HEK293 (cell line): ENCODE results near the gene TUBD1.

Source experiments
- CTCF ChIA-PET: fragments of 350-600 bp; formaldehyde crosslinking; extraction: SDS; loops from one replicate; lab custom pipeline; 2021; ENCODE audit warnings: antibody characterized with exemption; lab: Yijun Ruan, JAX
- POLR2A ChIA-PET: fragments of 300-600 bp; formaldehyde crosslinking; extraction: SDS; loops from one replicate; lab custom pipeline; 2020; ENCODE audit warnings: antibody characterized with exemption, inconsistent platforms; lab: Yijun Ruan, JAX
- H3K27ac ChIP-seq: fragments of 200-500 bp; sonication (Bioruptor generic); 2 replicates; pipeline ENCODE4 v1.5.1; 2014; ENCODE audit warnings: low read depth, low read length, control low read depth, inconsistent platforms; ENCODE audit errors: extremely low read depth
- H3K36me3 ChIP-seq, 2 experiments: fragments of 200-500 bp in 1 of 2; sonication (Bioruptor generic) in 1 of 2; 1 replicate in 1 of 2; 2 replicates in 1 of 2; pipeline ENCODE4 v1.5.1; 2014 to 2017; ENCODE audit warnings: inconsistent platforms in 2 of 2, low read length in 2 of 2; ENCODE audit not compliant: control insufficient read depth in 2 of 2, insufficient read depth in 1 of 2
- H3K4me1 ChIP-seq: fragments of 200-500 bp; sonication (Bioruptor generic); 2 replicates; pipeline ENCODE4 v1.5.1; 2014; ENCODE audit warnings: mild to moderate bottlenecking, low read length, inconsistent platforms; ENCODE audit not compliant: control insufficient read depth, insufficient read depth
- H3K4me3 ChIP-seq: 2 replicates; pipeline ENCODE4 v1.5.1; 2011; ENCODE audit warnings: low read depth, mild to moderate bottlenecking, control low read depth, low read length, moderate library complexity
- H3K9me3 ChIP-seq: fragments of 200-500 bp; sonication (Bioruptor generic); 2 replicates; pipeline ENCODE4 v1.5.1; 2014; ENCODE audit warnings: low read depth, low read length, inconsistent platforms; ENCODE audit not compliant: control insufficient read depth, insufficient read depth
- GLI4 ChIP-seq: fragments of 450-650 bp; formaldehyde crosslinking; IDR thresholded peaks from 2 replicates; pipeline ENCODE4 v1.5.1; 2016; ENCODE audit warnings: missing biosample characterization, missing genetic modification characterization
- GLIS2 ChIP-seq: fragments of 450-650 bp; formaldehyde crosslinking; IDR thresholded peaks from 2 replicates; pipeline ENCODE4 v1.5.1; 2016; ENCODE audit warnings: missing biosample characterization, missing genetic modification characterization
- PRDM1 ChIP-seq: fragments of 450-650 bp; formaldehyde crosslinking; IDR thresholded peaks from 2 replicates; pipeline ENCODE4; 2016; ENCODE audit warnings: missing biosample characterization, missing genetic modification characterization
- SP7 ChIP-seq: fragments of 450-650 bp; formaldehyde crosslinking; IDR thresholded peaks from 2 replicates; pipeline ENCODE4 v1.5.1; 2016; ENCODE audit warnings: missing biosample characterization, missing genetic modification characterization
- ZNF114 ChIP-seq: fragments of 450-650 bp; formaldehyde crosslinking; IDR thresholded peaks from 2 replicates; pipeline ENCODE4 v1.5.0; 2017; ENCODE audit warnings: missing biosample characterization, missing genetic modification characterization
- ZNF121 ChIP-seq: fragments of 450-650 bp; formaldehyde crosslinking; IDR thresholded peaks from 2 replicates; pipeline ENCODE4 v1.5.1; 2016; ENCODE audit warnings: missing biosample characterization, missing genetic modification characterization
- ZNF354C ChIP-seq: fragments of 450-650 bp; formaldehyde crosslinking; IDR thresholded peaks from 2 replicates; pipeline ENCODE4 v1.5.1; 2016; ENCODE audit warnings: missing biosample characterization, missing genetic modification characterization, low read depth, borderline replicate concordance
- ZNF529 ChIP-seq: fragments of 450-650 bp; formaldehyde crosslinking; IDR thresholded peaks from 2 replicates; pipeline ENCODE4 v1.5.1; 2017; ENCODE audit warnings: missing genetic modification characterization, missing biosample characterization; ENCODE audit not compliant: insufficient replicate concordance
- ZNF843 ChIP-seq: fragments of 450-650 bp; formaldehyde crosslinking; IDR thresholded peaks from 2 replicates; pipeline ENCODE4 v1.5.1; 2016; ENCODE audit warnings: missing biosample characterization, missing genetic modification characterization
- TF ChIP-seq, protein P1 (sequence below): fragments of 450-650 bp; formaldehyde crosslinking; IDR thresholded peaks from 2 replicates; pipeline ENCODE4 v1.5.1; 2017; ENCODE audit warnings: missing biosample characterization, mild to moderate bottlenecking, missing genetic modification characterization, moderate library complexity
- TF ChIP-seq, protein P2 (sequence below): fragments of 450-650 bp; formaldehyde crosslinking; IDR thresholded peaks from 2 replicates; pipeline ENCODE4 v1.5.1; 2017; ENCODE audit warnings: missing biosample characterization, missing genetic modification characterization
- TF ChIP-seq, protein P3 (sequence below): fragments of 450-650 bp; formaldehyde crosslinking; IDR thresholded peaks from 2 replicates; pipeline ENCODE4 v1.5.1; 2016; ENCODE audit warnings: missing biosample characterization, missing genetic modification characterization

The TUBD1 gene

DNA sequence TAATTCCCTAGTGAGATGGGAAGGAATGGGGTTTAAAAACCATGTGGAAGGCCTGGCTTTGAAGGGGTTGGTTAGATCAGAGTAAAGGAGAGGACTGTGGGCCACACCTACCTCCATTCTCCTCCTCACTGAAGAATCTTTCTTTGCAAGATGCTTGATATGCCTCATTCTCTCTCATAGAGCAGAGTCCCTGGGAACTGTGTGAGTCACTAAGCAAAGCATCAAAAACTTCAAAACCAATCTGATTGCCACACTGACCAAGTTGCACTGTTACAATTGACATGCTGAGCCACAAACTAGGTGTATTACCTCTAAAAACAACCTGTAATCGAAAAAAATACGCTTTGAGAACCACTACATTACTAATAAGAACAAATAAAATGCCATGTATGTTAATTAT lies 2.0 kb downstream of the TUBD1 start:
- Histone ChIP-seq H3K4me3 (no peak overlapping the region), H3K36me3 (peaks cover 36 to 50% of the 10 kb centered on the region in 2 experiments), H3K4me1 (peaks cover 16% of the 10 kb centered on the region), H3K9me3 (no peaks in the 10 kb centered on the region), H3K27ac (no peak overlapping the region)
- TF ChIP-seq PRDM1 (tag by site-specific recombination), result 0 out of 2 replicates have a peak, but pooled peaks have one; percentile 25
- no peak for TF ChIP-seq SP7 (tag by site-specific recombination)
- CTCF ChIA-PET, result interaction anchor here (1.3 to 1.5 kb wide), 2 partner anchors 10 to 146 kb away, joined by 3 to 4 read pairs; no protein-coding TSS in a partner anchor
- POLR2A ChIA-PET, result no interaction called here

DNA sequence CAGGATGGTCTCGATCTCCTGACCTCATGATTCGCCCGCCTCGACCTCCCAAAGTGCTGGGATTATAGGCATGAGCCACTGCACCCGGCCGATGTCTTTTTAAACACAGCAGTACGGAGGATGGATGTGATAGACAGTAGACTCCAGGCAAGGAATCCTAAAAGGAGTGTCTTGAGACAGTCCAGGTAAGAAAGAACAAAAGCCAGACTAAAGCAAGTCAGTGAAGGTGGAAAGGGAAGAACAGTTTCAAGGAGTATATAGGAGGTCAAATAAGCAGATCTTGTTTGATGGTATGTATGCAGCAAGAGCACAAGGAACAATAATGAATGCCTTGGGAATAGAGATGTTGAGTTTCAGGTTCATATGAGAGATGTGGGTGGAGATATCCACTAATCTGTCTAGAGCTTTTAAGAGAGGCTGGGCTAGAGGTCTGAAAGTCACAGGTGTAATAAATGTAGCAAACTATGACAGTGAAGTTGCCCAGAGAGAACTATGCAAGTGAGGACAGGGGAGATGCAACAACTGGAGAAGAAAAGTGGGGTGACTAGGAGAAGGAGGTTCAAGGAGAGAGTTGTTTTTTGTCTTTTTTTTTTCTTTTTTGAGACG lies 4.5 kb downstream of the TUBD1 start:
- Histone ChIP-seq H3K4me1 (peaks cover 7% of the 10 kb centered on the region; the same call in 1 of the 2 replicates), H3K4me3 (no peak overlapping the region), H3K36me3 (peaks cover 58 to 59% of the 10 kb centered on the region in 2 experiments), H3K27ac (no peak overlapping the region), H3K9me3 (no peaks in the 10 kb centered on the region)
- ChIA-PET POLR2A (no interaction called here), CTCF (interaction anchor here (0.7 to 1.6 kb wide), 2 partner anchors 17 to 134 kb away, joined by 3 to 4 read pairs; no protein-coding TSS in a partner anchor)
- 0 out of 2 replicates have a peak, but pooled peaks have one; percentile 9 for TF ChIP-seq PRDM1 (tag by site-specific recombination)
- TF ChIP-seq ZNF843 (tag by site-specific recombination), result no peak

DNA sequence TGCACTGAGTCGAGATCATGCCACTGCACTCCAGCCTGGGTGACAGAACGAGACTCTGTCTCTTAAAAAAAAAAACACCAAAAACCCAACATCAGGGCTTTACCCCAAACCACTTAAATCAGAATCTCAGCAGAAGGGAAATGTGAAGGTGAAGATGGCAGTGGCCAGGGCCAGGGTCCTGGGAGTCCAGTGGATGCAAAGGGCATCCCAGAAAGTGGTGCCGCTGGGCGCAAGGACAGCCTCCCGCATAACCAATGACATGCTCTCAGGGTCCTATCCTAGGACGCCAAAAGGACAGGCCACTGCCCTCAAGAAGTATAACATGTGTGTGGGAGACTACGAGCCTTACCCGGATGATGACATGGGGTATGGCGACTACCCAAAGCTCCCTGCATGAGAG lies 7.9 kb downstream of the TUBD1 start:
- Histone ChIP-seq H3K9me3 (no peaks in the 10 kb centered on the region), H3K4me1 (no peaks in the 10 kb centered on the region), H3K36me3 (peaks cover 69 to 76% of the 10 kb centered on the region in 2 experiments), H3K27ac (no peak overlapping the region), H3K4me3 (no peak overlapping the region)
- ChIA-PET CTCF (no interaction called here), POLR2A (no interaction called here)
- no peak for TF ChIP-seq GLIS2 (tag by site-specific recombination)

DNA sequence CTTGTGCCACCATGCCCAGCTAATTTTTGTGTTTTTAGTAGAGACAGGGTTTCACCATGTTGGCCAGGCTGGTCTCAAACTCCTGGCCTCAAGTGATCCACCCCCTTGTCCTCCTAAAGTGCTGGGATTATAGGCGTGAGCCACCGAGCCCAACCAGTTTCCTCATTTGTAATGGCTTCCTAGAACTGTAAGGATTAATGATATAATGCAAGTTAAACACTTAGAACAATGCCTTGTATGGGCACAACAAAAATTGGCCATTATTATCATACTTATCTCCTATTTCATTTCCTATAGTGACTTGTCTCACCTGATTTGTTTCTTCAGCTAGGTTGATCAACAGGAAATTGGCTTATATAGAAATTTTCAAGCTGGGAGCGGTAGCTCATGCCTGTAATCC lies 14.1 kb downstream of the TUBD1 start:
- no peak overlapping the region for H3K4me3 ChIP-seq
- H3K27ac ChIP-seq, result no peak overlapping the region
- ChIA-PET CTCF (interaction anchor here (0.6 to 1.0 kb wide), 2 partner anchors 45 to 125 kb away, joined by 3 to 4 read pairs; no protein-coding TSS in a partner anchor), POLR2A (no interaction called here)
- no peaks in the 10 kb centered on the region for H3K9me3 ChIP-seq
- H3K36me3 ChIP-seq, result peaks cover 74 to 76% of the 10 kb centered on the region in 2 experiments
- H3K4me1 ChIP-seq, result no peaks in the 10 kb centered on the region
- TF ChIP-seq ZNF354C (tag by site-specific recombination) (no peak), GLI4 (tag by site-specific recombination) (no peak), ZNF529 (tag by site-specific recombination) (no peak)
- TF ChIP-seq, protein P1, sequence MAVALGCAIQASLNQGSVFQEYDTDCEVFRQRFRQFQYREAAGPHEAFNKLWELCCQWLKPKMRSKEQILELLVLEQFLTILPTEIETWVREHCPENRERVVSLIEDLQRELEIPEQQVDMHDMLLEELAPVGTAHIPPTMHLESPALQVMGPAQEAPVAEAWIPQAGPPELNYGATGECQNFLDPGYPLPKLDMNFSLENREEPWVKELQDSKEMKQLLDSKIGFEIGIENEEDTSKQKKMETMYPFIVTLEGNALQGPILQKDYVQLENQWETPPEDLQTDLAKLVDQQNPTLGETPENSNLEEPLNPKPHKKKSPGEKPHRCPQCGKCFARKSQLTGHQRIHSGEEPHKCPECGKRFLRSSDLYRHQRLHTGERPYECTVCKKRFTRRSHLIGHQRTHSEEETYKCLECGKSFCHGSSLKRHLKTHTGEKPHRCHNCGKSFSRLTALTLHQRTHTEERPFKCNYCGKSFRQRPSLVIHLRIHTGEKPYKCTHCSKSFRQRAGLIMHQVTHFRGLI, result peak; percentile 81
- TF ChIP-seq, protein P2, sequence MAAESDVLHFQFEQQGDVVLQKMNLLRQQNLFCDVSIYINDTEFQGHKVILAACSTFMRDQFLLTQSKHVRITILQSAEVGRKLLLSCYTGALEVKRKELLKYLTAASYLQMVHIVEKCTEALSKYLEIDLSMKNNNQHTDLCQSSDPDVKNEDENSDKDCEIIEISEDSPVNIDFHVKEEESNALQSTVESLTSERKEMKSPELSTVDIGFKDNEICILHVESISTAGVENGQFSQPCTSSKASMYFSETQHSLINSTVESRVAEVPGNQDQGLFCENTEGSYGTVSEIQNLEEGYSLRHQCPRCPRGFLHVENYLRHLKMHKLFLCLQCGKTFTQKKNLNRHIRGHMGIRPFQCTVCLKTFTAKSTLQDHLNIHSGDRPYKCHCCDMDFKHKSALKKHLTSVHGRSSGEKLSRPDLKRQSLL (tag by site-specific recombination), result no peak

DNA sequence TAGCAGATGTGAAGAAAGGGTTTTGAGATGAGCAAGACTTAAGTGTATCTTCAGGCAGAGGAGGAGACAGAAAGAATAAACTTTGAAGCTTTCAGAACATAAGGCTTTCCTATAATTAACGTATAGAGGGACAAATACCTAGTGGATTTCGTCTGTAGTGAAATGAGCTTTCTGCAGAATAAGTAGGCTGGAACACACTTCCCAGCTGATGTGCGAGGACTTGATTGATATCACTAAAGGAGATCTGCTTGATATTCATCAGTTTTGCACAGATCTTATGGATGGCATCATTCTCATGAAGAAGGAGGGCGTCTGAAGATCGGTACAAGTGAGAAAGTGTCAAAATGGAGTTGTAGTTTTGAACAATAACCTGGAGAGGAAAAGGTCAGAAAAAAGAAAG lies 14.8 kb downstream of the TUBD1 start:
- H3K4me3 ChIP-seq, result no peak overlapping the region
- TF ChIP-seq, protein P3, sequence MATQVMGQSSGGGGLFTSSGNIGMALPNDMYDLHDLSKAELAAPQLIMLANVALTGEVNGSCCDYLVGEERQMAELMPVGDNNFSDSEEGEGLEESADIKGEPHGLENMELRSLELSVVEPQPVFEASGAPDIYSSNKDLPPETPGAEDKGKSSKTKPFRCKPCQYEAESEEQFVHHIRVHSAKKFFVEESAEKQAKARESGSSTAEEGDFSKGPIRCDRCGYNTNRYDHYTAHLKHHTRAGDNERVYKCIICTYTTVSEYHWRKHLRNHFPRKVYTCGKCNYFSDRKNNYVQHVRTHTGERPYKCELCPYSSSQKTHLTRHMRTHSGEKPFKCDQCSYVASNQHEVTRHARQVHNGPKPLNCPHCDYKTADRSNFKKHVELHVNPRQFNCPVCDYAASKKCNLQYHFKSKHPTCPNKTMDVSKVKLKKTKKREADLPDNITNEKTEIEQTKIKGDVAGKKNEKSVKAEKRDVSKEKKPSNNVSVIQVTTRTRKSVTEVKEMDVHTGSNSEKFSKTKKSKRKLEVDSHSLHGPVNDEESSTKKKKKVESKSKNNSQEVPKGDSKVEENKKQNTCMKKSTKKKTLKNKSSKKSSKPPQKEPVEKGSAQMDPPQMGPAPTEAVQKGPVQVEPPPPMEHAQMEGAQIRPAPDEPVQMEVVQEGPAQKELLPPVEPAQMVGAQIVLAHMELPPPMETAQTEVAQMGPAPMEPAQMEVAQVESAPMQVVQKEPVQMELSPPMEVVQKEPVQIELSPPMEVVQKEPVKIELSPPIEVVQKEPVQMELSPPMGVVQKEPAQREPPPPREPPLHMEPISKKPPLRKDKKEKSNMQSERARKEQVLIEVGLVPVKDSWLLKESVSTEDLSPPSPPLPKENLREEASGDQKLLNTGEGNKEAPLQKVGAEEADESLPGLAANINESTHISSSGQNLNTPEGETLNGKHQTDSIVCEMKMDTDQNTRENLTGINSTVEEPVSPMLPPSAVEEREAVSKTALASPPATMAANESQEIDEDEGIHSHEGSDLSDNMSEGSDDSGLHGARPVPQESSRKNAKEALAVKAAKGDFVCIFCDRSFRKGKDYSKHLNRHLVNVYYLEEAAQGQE (tag by site-specific recombination), result no peak
- TF ChIP-seq ZNF121 (no peak), ZNF114 (tag by site-specific recombination) (no peak)
- ChIA-PET CTCF (interaction anchor here (0.6 to 1.0 kb wide), 3 partner anchors 46 to 132 kb away, joined by 3 to 4 read pairs (median 3); no protein-coding TSS in a partner anchor), POLR2A (no interaction called here)
- no peak overlapping the region for H3K27ac ChIP-seq
- no peaks in the 10 kb centered on the region for H3K9me3 ChIP-seq
- no peaks in the 10 kb centered on the region for H3K4me1 ChIP-seq
- H3K36me3 ChIP-seq, result peaks cover 72 to 76% of the 10 kb centered on the region in 2 experiments
